Prostate gland (tissue), 2 donors: ENCODE data around the gene DYSF. TPM values are rescaled to one million over a fixed set of nuclear protein-coding genes. Genes with fewer than 3 reads are reported as not detected.

Experiments
- DNase-seq: peaks from one replicate; pipeline ENCODE4 v3.0.0-alpha.2; 2019; ENCODE audit warnings: low spot score
- H3K27ac ChIP-seq, 2 donors: fragments of 200-600 bp; sonication (generic); 2 replicates each; pipeline ENCODE4 v1.5.1; 2017 to 2019
- H3K27me3 ChIP-seq: fragments of 200-600 bp; sonication (generic); replicated peaks from 2 replicates; pipeline ENCODE4 v1.5.1; 2019; ENCODE audit not compliant: insufficient read depth
- H3K36me3 ChIP-seq, 2 donors: fragments of 200-600 bp; sonication (generic); 1 replicate in 1 of 2; 2 replicates in 1 of 2; pipeline versions ENCODE4 v1.5.1 to v1.8.1; 2017 to 2019
- H3K4me1 ChIP-seq: fragments of 200-600 bp; sonication (generic); replicated peaks from 2 replicates; pipeline ENCODE4 v1.5.1; 2019
- H3K4me3 ChIP-seq, 2 donors: fragments of 200-600 bp; sonication (generic); 2 replicates each; pipeline ENCODE4 v1.5.1; 2017 to 2019
- H3K9me3 ChIP-seq: fragments of 200-600 bp; sonication (generic); 2 replicates; pipeline ENCODE4 v1.5.1; 2017
- CTCF ChIP-seq, 4 experiments: fragments of 200-600 bp in 2 of 4; fragments of 450-650 bp in 2 of 4; sonication (generic) in 2 of 4; IDR thresholded peaks; 1 replicate in 3 of 4; 2 replicates in 1 of 4; pipeline ENCODE4 v1.5.1; 2016 to 2019; ENCODE audit warnings: antibody characterized with exemption in 4 of 4, mild to moderate bottlenecking in 2 of 4, moderate library complexity in 2 of 4
- POLR2A ChIP-seq: fragments of 450-650 bp; IDR thresholded peaks from one replicate; pipeline ENCODE4 v1.6.1; 2016; ENCODE audit warnings: antibody characterized with exemption, mild to moderate bottlenecking
- POLR2AphosphoS5 ChIP-seq: sonication (generic); formaldehyde crosslinking; IDR thresholded peaks from one replicate; pipeline ENCODE4 v1.6.1; 2017; ENCODE audit warnings: antibody characterized with exemption
- WGBS: methylation state at CpG from one replicate; pipeline ENCODE4 v1.1.5; 2018; 5-methylcytosine and 5-hydroxymethylcytosine counted together
- intact Hi-C: fragments of 100-400 bp; cut with DNase I; formaldehyde crosslinking; loops from one replicate; pipeline ENCODE4 v1.14.2; 2022
- total RNA-seq, 2 donors: library from RNA; depleted of rRNA; stranded (reverse); fragments of >200 nt; gene quantifications; one replicate each; pipeline ENCODE4 v1.1.0, GENCODE V29; 2016

The DYSF gene
- total RNA-seq, 2 donors from 2014 or later = 5.9 to 9.4 TPM

GRCh38 chr2:71583876-71584275 is 130.5 kb downstream of the DYSF start:
- intact Hi-C loops = no loop called here
- WGBS = 77% methylated on average over 3 of the region's 7 CpGs

GRCh38 chr2:71586471-71586870 is 133.1 kb downstream of the DYSF start:
- no peak overlapping the region for H3K4me3 ChIP-seq
- H3K9me3 ChIP-seq = no peaks in the 10 kb centered on the region
- intact Hi-C loops = no loop called here
- WGBS = 81% methylated on average over 8 of the region's 8 CpGs
- DNase-seq = no peak
- H3K4me1 ChIP-seq = no peaks in the 10 kb centered on the region
- H3K36me3 ChIP-seq = no peaks in the 10 kb centered on the region
- no peaks in the 10 kb centered on the region for H3K27me3 ChIP-seq
- TF ChIP-seq CTCF (IDR thresholded peaks at IDR 0.05) (no peak), POLR2A (no peak), POLR2AphosphoS5 (no peak)
- no peak overlapping the region for H3K27ac ChIP-seq

More at GRCh38 chr2:71583876-71584275, 130.5 kb downstream of the DYSF start:
- Histone ChIP-seq H3K27ac (no peak overlapping the region), H3K27me3 (no peaks in the 10 kb centered on the region), H3K4me1 (no peaks in the 10 kb centered on the region), H3K36me3 (no peaks in the 10 kb centered on the region), H3K4me3 (no peak overlapping the region), H3K9me3 (no peaks in the 10 kb centered on the region)
- no peak for TF ChIP-seq POLR2AphosphoS5
- no peak for TF ChIP-seq CTCF (IDR thresholded peaks at IDR 0.05)
- TF ChIP-seq POLR2A = no peak
- no peak for DNase-seq

- no peak overlapping the region for H3K4me3 ChIP-seq
- no peak for DNase-seq
- TF ChIP-seq POLR2AphosphoS5 = no peak
- no peak for TF ChIP-seq POLR2A
- no peak for TF ChIP-seq CTCF (IDR thresholded peaks at IDR 0.05)
- no peaks in the 10 kb centered on the region for H3K36me3 ChIP-seq
- no peaks in the 10 kb centered on the region for H3K4me1 ChIP-seq
- H3K27ac ChIP-seq = no peak overlapping the region
- H3K9me3 ChIP-seq = no peaks in the 10 kb centered on the region
- intact Hi-C loops = no loop called here
- WGBS = 95% methylated on average over 4 of the region's 4 CpGs
- H3K27me3 ChIP-seq = no peaks in the 10 kb centered on the region
Observed at GRCh38 chr2:71587509-71588073, 134.2 kb downstream of the DYSF start.

- H3K36me3 ChIP-seq = no peaks in the 10 kb centered on the region
- intact Hi-C loops = no loop called here
- H3K4me1 ChIP-seq = no peaks in the 10 kb centered on the region
- no peaks in the 10 kb centered on the region for H3K27me3 ChIP-seq
- TF ChIP-seq POLR2AphosphoS5 (no peak), POLR2A (no peak), CTCF (IDR thresholded peaks at IDR 0.05) (no peak)
- 78% methylated on average over 10 of the region's 10 CpGs for WGBS
- no peaks in the 10 kb centered on the region for H3K9me3 ChIP-seq
- H3K4me3 ChIP-seq = no peak overlapping the region
- no peak overlapping the region for H3K27ac ChIP-seq
- no peak for DNase-seq
Observed at GRCh38 chr2:71588497-71589170, 135.3 kb downstream of the DYSF start.

- TF ChIP-seq CTCF (IDR thresholded peaks at IDR 0.05) (no peak), POLR2AphosphoS5 (no peak), POLR2A (no peak)
- Histone ChIP-seq H3K36me3 (no peaks in the 10 kb centered on the region), H3K4me1 (no peaks in the 10 kb centered on the region), H3K27ac (no peak overlapping the region), H3K27me3 (no peaks in the 10 kb centered on the region), H3K9me3 (no peaks in the 10 kb centered on the region), H3K4me3 (no peak overlapping the region)
- intact Hi-C loops = no loop called here
- 95% methylated on average over 10 of the region's 10 CpGs for WGBS
- DNase-seq = no peak
Observed at GRCh38 chr2:71589763-71590162, 136.4 kb downstream of the DYSF start.
